Mucosa of gallbladder (tissue), 1 donor: ENCODE results near the gene ENTR1. TPM values are rescaled to one million over a fixed set of nuclear protein-coding genes. Genes with fewer than 3 reads are reported as not detected.

ENCODE experiments used
- DNase-seq: peaks from one replicate; pipeline ENCODE4 v3.0.0-alpha.2; 2020; ENCODE audit warnings: low spot score
- total RNA-seq: library from RNA; stranded (reverse); gene quantifications from one replicate; pipeline ENCODE4 v1.2.1, GENCODE V29; 2021
- donor health status: DM: no; HTN: no; CAD: no.

ENTR1 gene
- total RNA-seq, 1 donor from 2014 or later, result 38.8 TPM

DNA sequence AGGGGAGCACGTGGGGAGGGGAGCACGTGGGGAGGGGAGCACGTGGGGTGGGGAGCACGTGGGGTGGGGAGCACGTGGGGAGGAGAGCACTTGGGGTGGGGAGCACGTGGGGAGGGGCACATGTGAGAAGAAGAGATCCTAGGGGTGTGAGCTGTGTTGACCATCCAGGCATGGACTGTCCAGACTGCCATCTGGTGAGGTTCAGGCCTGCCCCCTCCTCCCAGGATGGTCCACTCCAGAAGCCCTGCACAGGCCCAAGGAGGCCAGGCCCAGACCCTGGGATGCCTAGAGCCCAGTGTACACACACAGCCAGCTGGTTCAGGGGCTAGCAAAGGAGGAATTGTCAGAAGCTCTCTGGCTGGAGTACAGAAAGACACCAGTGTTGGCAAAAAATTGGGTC lies 12.8 kb downstream of the ENTR1 start:
- DNase-seq, result no peak

DNA sequence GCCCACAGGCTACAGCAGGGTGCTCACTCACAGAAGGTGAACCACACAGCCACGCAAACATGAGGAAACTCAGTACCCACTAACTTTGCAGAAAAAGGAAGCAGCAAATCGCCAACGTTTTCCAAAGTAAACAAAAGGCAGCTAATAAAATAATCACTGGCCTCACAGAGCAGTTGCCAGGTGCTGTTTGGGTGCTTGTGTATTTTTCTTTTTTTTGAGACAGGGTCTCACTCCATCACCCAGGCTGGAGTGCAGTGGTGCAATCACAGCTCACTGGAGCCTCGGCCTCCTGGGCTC lies 14.2 kb downstream of the ENTR1 start:
- no peak for DNase-seq

DNA sequence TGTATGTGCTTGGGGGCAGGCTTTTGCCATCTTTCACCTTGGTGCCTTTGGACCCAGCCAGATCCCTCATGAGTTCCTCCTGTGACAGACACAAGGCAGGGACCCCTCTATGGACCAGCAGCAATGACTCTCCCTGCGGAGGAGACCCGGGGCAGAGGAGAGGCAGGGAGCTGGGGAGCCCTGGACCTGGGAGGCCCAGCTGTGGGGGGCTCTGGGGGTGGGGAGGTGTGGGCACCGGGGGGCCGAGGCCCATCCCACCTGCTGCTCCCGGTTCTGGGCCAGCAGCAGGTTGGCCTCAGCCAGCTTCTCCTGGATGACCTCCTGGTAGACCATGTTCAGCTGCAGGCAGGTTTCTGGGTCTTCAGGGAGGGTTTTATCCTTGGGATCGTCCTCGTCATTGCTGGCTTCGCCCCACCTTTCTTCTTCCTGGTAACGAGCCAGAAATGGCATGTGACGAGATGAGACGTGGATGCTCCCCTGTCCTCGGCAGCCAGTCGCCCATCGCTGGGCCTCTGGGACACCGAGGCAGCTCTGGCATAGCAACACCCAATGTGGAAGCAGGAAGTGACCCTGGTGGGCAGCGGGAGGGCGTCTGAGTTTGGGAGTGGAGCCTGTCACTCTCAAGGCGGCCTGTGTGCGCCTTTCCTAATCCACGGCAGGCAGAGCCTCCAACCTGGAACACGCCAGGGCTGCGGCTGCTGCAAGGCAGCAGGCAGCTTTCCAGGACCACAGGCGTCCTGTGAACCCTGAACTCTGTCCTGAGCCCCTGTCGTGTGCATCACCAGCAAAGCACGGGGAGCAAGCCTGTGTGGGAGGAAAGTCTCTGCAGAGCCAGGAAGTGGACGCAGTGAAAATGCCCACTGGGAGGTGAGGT lies 14.8 kb downstream of the ENTR1 start:
- no peak for DNase-seq

DNA sequence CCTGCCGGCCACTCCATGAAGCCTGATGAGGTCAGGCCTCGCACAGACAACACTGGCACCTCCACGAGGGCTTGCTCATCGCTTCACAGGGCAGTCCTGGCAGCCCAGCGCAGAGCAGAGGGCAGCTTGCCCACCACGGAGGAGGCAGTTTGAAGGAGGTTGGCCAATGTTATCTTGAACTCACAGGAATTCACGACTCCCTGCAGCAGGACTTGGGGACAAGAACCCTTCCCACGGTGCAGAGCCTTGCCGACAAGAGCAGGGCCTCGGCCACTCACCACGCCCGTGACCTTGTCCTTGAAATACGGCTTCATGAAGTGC lies 15.4 kb downstream of the ENTR1 start:
- no peak for DNase-seq

DNA sequence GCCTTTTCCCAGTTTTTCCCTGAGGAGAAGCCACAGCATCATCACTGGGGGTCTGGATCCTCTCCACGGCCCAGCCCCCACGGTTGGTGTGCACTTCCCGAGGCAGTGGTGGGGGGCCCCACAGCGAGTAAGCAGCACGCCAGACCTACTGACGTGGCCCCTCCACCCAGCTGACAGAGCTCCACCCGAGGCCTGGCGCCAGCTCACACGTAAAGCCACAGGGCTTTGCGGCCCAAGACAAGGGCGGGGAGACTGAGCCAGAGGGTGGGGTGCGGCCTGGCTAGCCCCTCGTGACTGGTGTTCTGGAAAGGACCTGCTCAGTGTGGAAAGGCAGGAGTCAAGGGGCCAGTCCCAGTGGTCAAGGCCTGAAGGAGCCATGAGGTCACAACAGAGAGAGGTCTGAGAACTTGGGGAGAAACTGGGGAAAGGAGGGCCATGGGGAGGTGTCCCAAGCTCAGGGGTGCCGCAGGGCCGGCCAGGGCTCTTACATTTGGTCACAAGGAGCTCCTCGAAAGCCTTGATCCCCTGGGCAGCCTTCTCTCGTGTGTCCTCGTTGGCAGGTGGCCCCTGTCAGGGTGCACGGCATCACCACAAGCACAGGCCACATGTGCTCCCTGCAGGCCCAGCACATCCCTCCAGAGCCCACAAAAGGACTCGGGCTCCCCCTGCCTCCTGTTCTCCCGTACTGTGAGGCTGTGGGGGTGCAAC lies 15.9 kb downstream of the ENTR1 start:
- DNase-seq, result no peak

DNA sequence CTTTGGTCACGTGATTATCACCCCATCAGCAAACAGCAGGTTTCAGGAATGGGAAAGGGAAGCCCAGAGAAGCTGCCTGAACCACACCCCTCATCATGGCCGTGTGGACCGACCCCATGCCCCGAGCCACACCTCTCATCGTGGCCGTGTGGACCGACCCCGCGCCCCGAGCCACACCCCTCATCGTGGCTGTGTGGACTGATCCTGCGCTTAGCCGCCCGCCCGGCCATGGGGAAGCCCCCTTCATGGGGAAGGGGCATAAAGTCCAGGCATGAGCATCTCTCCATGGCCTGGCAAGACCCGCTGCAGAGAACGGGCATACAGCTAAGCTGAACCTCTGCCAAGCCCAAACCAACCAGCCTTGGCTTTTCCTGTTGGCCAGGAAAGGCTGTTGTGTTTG lies 16.9 kb downstream of the ENTR1 start:
- no peak for DNase-seq

DNA sequence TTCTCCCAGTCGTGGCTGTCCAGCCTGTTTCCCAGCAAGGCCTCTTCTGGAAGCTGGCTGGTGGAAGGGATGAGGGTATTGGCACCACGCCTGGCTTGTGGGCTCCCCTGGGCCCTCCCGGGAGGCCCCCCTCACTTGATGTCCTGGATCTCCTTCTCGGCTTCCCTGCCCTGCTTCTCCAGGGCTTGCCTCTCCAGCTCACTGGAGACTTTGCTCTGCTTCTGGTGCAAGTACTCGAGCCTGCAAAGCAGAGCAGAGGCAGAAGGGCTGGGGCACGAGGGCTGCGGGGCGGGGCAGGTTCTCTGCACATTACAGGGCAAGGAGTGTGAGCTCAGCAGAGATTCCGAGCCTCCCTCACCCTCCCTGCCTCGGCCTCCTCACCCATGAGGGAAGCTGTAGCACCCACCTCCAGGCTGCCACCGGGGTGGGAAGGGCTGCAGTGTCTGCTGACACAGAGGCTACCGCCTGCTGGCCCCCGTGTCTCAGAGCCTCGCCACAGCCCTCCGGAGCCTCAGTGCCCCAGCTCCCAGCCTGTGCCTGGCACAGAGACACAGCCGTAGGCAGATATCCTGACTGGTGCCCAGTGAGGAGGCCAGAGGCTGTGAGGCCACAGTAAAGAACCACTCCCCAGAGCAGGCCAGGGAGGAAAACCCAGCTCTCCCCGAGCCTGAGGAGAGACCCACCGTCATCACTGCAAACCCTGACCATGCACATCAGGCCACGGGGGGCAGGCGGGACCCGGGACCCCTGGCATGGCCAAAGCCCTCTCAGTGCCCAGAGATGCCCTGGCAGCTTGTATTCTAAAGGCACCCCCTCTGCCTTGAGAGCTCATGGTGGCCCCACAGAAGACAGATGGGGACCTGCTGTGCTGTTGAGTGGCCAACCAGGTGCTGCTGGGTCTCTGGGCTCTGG lies 17.6 kb downstream of the ENTR1 start:
- DNase-seq, result no peak

DNA sequence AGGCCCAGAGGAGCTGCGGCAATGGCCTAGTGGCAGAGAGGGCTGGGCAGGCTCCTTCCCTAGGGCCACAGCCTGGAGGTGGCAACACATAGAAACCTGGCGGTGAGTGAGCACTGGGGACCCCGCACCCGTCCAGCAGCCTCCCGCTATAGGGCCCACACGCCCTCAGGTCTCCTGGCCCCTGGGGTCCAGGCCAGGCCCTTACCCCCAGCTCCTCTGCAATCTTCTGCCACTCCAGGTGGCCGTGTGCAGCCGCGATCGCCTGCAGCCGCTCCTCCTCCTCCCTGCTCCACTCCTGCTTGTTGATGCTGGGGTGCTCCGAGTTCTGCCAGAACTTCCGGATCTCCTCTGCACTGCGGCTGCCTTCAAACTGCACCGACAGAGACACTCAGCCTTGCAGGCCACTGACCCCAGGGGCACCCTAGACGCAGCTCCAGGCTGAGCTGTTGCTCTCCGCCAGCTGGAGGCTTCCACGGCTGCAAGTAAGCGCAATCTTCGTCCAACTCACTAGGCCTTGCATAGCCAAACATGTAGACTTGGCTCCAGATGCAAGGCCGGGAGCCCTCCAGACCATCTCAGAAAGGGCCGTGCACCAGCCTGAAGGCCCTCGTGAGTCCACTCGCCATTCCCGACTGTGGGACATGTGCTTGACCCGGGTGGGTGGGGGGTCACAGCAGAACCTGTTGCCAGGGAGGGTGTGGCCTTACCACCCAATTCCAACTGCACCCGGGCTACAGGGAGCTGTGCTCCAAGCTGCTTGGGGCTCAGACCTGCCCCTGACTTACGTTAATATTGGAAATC lies 18.5 kb downstream of the ENTR1 start:
- no peak for DNase-seq

DNA sequence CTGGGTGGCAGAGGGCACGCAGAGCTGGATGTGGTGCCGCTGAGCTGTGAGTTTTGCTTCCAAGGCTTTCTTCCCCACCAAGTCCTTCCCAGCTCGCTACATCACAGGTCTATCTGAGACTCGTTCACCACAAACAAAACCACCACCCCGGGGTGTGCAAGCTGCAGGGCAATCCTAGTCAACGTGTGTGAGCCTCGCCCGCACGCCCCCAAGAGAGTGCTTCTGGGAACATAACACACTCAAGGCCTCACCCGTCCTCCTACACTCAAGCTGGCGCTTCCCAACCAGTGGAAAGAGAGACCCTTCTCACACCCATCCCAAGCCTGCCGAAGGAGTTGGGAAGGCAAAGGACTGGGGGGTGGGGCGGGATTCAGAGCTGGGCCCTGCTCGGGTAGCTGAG lies 21.0 kb downstream of the ENTR1 start:
- DNase-seq, result no peak

DNA sequence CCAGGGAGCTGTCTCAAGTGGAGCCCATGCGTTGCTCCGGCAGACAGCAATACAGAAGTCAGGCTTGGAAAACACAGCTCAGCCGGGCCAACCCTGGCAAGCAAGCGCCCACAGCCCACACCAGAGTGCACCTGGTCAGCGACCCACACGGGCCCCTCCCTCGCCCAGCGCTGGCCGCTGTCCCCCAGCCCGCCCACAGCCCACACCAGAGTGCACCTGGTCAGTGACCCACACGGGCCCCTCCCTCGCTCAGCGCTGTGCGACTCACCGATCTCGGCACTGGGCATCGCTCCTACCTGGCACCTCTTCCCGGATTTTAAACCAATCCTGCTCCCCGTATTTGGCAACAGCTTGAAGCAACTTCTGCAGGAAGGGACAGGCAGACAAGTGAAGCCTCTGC lies 23.2 kb downstream of the ENTR1 start:
- DNase-seq, result no peak

DNA sequence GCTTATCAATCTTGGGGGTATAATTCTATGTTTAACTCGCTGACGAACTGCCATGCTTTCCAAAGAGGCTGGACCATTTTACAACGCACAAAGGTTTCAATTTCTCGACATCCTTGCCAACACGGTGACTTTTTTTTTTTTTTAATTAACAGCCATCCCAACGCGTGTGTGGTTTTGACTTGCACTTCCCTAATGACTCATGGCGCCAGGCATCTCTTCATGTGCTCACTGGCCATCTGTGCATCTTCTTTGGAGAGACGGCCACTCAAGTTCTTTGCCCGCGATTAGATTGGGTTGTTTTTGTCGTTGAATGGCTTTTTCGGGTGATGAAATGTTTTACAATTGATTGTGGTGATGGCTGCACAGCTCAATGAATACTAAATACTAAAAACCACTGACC lies 24.4 kb downstream of the ENTR1 start:
- DNase-seq, result no peak

DNA sequence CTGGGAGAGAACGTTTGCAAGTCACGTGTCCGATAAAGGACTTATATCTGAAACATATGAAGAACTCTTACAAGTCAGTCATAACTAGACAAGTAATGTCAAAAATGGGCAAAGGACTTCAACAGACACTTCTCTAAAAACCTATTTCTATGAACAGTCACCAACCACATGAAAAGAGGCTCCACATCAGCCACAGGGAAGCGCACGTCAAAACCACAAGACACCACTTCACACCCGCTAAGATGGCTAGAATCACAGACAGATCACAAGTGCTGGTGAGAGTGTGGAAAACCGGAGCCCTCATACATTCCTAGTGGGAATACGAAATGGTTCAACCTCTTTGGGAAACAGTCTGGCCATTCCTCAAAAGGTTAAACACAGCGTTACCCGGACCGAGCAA lies 25.4 kb downstream of the ENTR1 start:
- no peak for DNase-seq

DNA sequence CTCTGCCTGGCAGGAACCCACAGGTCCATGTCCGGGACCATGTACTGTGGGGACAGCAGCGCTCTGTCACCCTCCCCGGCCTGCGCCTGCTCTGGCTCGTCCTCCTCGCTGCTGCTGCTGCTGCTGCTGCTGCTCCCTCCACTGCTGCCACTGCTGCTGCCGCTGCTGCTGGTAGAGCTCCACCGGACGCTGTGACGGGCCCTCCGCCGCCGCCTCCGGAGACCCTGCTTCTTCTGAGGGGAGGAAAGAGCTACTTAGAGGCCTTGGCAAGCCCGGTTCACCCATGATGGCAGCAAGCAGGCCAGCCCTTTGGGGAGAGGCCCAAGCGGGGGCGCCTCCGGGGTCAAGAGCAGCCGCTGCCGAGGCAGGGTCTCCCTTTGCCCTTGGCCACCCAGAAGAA lies 27.0 kb downstream of the ENTR1 start:
- no peak for DNase-seq

DNA sequence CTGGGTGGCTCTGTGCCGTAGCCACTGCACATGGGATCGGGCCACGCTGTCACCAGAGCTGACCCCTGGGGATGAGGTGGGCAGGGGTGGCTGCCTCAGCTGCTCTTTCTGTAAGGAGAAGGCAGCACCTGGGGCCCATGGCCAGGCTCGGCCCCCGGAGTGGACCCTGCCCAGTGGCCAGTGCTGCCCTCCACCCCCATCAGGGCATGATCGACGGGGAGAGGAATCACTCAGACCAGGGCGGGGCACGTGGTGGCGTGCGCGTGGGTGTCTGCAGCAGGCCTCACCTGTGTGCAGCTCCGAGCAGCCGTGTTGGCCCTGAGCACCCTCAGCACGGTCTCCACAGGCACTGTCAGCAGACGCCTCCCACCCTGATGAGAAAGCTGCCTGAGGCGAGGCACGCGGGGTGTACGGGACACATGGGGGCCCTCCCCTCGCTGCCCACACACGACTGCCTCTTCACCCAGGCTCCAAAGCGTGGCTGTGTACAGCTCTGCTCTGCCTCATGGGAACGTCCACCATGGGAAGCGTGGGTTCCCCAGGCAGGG lies 28.4 kb downstream of the ENTR1 start:
- DNase-seq, result no peak

DNA sequence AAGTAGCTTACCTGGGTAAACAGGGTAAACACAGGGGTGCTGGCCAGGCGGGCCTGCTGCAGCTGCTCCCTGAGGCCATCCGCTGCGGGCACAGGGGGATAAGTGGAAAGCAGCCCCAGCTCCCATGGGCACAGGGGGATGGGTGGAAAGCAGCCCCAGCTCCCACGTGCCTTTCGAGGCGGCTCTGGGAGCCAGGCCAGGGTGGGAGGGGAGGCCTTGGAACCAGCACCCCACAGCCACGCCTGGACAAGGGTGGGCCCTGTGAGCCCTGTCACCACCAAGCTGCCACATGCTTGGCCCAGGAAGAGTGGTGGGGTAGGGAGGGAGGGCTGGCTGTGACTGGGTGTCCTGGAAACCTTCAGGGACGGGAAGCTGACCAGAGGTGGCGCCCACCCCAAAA lies 29.1 kb downstream of the ENTR1 start:
- no peak for DNase-seq

DNA sequence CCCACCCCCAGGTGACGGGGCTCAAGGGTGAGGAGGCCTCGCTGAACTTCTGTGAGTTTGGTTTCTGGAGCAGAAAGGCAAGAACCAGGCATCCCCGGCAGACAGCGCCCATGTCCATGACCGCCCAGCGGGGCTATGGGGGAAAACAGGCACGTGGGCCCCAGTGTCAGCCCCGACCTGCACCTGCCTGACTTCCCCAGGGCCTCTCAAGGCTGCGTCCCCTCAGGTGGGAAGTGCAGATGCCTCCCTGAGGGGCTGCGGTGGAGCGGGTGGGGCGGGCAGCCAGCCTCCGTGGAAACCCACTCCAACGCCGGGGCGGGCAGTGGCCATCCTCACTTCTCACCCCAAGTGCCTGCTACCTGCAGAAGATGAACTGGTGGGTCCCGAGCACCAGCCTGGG lies 30.0 kb downstream of the ENTR1 start:
- DNase-seq, result no peak

DNA sequence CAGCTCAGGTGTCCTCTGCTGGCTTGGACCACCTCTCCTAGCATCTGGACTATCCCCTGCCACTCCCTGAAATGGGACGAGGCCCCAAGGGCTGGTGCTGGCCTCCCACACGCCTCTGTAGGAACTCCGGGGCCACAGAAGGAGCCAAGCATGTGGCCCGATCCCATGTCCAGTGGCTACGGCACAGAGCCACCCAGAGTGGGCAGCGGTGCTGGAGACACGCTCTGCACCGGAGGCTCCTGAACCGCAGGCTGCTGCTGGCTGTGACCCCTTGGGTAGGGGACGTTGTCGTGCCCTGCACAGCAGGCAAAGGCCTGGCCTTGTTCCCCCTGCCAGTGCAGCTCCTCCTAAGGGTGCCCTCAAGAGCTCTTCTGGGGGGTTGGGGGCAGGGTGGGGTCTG lies 30.5 kb downstream of the ENTR1 start:
- DNase-seq, result no peak

DNA sequence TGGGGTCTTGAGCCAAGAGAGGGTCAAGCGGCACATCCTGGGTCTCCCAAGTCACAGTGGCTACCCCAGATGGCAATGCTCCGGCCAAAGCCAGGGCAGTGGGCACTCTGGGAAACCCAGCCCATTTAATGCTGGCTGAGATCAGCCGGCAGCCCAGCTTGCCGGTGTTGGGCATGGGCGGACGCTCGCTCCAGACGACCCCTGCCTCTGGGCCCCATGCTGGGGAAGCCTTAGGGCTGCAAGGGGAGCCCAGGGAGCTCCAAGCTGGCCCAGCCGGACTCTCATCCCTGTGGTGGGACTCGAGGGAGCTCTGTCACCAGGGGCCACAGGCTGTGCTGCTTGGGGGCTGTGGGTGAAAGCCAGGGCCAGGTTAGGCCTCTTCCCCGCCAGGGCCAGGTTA lies 31.0 kb downstream of the ENTR1 start:
- no peak for DNase-seq

DNA sequence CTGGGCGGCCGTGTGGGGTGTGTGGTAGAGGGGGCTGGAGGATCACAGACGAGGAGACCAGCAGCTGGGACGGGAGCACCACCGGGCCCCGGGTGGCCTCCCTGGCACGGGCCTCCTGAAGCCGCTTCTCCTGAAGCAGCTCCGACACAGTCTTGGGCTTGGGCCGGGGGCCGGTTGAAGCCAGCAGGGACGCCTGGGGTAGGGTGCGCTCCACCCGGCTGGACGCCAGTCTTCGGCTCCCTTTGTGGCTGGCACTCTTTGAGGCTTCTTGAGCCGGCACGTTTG lies 31.5 kb downstream of the ENTR1 start:
- no peak for DNase-seq

DNA sequence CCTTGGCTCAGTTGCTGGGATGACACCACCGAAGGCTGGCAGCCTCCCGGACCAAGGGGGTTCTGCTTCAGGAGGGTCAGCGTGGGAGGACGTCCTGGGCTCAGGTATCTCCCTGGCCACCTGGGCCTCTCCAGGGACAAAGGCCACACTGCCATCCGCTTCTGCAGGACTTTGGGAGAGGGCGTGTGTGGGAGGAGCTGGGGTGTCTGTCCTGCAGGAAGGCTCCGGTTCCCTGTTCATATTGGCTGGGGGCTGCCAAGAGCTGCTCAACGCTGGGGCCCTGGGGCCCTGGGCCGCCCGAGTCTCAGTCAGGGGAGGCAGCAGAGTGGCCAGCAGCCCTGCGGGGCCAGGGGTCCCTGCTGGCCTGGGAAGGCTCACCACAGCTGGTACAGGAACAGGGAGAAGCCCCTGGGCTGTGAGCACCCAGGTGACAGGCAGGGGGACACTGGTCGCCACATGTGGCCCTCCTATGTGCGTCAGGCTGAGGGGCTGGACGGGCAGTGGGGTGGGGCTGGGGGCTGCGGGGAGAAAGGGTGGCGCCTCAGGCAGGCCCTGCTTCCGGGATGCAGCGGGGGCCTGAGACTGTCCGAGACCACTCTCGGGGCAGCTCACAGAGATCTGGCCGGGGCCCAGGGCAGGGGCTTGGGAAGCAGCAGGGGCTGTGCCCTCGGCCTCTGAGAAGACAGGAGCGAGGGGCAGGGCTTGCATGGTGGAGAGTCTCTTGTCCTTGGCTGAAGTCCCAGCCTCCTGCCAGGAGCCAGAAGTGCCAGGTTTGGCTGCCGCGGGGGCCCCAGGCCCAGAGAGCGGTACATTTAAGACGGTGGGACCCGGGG lies 32.0 kb downstream of the ENTR1 start:
- DNase-seq, result no peak
